ENCODE results near the gene PTPRK. TPM values are rescaled to one million over a fixed set of nuclear protein-coding genes. Genes with fewer than 3 reads are reported as not detected.
A peak's percentile ranks its signal among the peaks of the same experiment; 100 is the strongest.

PTPRK gene
- total and polyA plus RNA-seq, 2 of the 13 experiments (the other 11 are each of a cell fraction or from before 2014, with no cell fraction given) = 43.6 to 98.3 TPM

- Histone ChIP-seq H3K27ac (ENCODE audit: extremely low read length, insufficient read depth, low read length) (no peak overlapping the region), H3K27me3 (ENCODE audit: control insufficient read depth in 1 of 2, insufficient read depth in 2 of 2, low read length in 2 of 2) (no peaks in the 10 kb centered on the region), H3K4me1 (ENCODE audit: insufficient read depth, low read length) (peaks cover 5% of the 10 kb centered on the region), H2AFZ (ENCODE audit: low read length) (no peak overlapping the region), H3K79me2 (ENCODE audit: insufficient read depth, low read length) (peaks cover 6% of the 10 kb centered on the region), H3K4me3 (replicated peaks in 1 of 3; ENCODE audit: insufficient read depth in 1 of 3, low read depth in 2 of 3, low read length in 3 of 3) (no peak overlapping the region), H3K36me3 (replicated peaks in 1 of 2; ENCODE audit: control insufficient read depth in 1 of 2, insufficient read depth in 2 of 2, low read length in 2 of 2) (peaks cover 13 to 32% of the 10 kb centered on the region in 2 experiments), H3K9me3 (ENCODE audit: low read length) (no peaks in the 10 kb centered on the region), H3K9ac (ENCODE audit: insufficient read depth, low read depth, low read length) (no peak overlapping the region), H3K4me2 (ENCODE audit: low read depth, low read length) (no peak overlapping the region), H4K20me1 (ENCODE audit: insufficient read depth, low read length) (no peaks in the 10 kb centered on the region; the same call in 1 of the 2 replicates)
- WGBS (ENCODE audit: low lambda C conversion rate) = 94% methylated on average over 3 of the region's 3 CpGs
- in situ Hi-C loops (cut with HindIII; ENCODE audit: extremely low pct_ligation_motif_present, low pct_unique_long_range_greater_than_20kb) (no loop called here), intact Hi-C loops (cut with micrococcal nuclease; ENCODE audit: unreplicated experiment) (no loop called here)
- ATAC-seq (0 out of 3 replicates have a peak, but pooled peaks have one; percentile 43), DNase-seq (ENCODE audit: low spot score) (peak; percentile 31), FAIRE-seq (no peak)
- BruUV-seq (replicated peaks) = no TSS peak
- CTCF ChIA-PET (ENCODE audit: low intra/inter-chr PET ratio, low total read pairs) = no interaction called here
- POLR2A ChIA-PET = no interaction called here
- TF ChIP-seq FOXA3 (CRISPR knock-in tag; IDR thresholded peaks at IDR 0.05) (0 out of 2 replicates have a peak, but pooled peaks have one; percentile 27), GTF3A (CRISPR knock-in tag; conservative IDR thresholded peaks at IDR 0.05) (no peak), ARID2 (CRISPR knock-in tag; IDR thresholded peaks at IDR 0.05; ENCODE audit: borderline replicate concordance) (no peak), ZNF850 (CRISPR knock-in tag; conservative IDR thresholded peaks at IDR 0.05) (no peak), SKI (IDR thresholded peaks at IDR 0.05; ENCODE audit: partially characterized antibody) (no peak), NRL (CRISPR knock-in tag; IDR thresholded peaks at IDR 0.05; ENCODE audit: borderline replicate concordance) (no peak), CERS6 (CRISPR knock-in tag; IDR thresholded peaks at IDR 0.05) (no peak), ZNF280B (CRISPR knock-in tag; IDR thresholded peaks at IDR 0.05; ENCODE audit: borderline replicate concordance) (no peak), SP5 (CRISPR knock-in tag; IDR thresholded peaks at IDR 0.05; ENCODE audit: borderline replicate concordance, low read depth) (no peak), KMT2A (CRISPR knock-in tag; IDR thresholded peaks at IDR 0.05) (no peak), MEIS2 (CRISPR knock-in tag; IDR thresholded peaks at IDR 0.05) (no peak), GATAD2A (CRISPR knock-in tag; IDR thresholded peaks at IDR 0.05) (no peak), STAT6 (CRISPR knock-in tag; IDR thresholded peaks at IDR 0.05; ENCODE audit: borderline replicate concordance) (no peak), KDM1A (CRISPR knock-in tag; IDR thresholded peaks at IDR 0.05) (no peak), MNT (IDR thresholded peaks at IDR 0.05) (no peak), ZNF563 (CRISPR knock-in tag; IDR thresholded peaks at IDR 0.05) (no peak), ZKSCAN1 (IDR thresholded peaks at IDR 0.05; ENCODE audit: low read length) (peak; percentile 97), GFI1 (CRISPR knock-in tag; IDR thresholded peaks at IDR 0.05; ENCODE audit: borderline replicate concordance) (no peak), POGZ (CRISPR knock-in tag; IDR thresholded peaks at IDR 0.05) (0 out of 2 replicates have a peak, but pooled peaks have one; percentile 38)
Measured at GRCh38 chr6:128242765-128243403, 277.5 kb downstream of the PTPRK start.

Data from HepG2 (cell line).